GM19463 (cell line): ENCODE results near the gene TECR.

Experiments used
- ATAC-seq: cut with Tn5 transposase; IDR thresholded peaks from one replicate; pipeline ENCODE4 v1.9.1; 2021; ENCODE audit warnings: mild to moderate bottlenecking, moderate library complexity; ENCODE audit not compliant: unreplicated experiment

The TECR gene

DNA sequence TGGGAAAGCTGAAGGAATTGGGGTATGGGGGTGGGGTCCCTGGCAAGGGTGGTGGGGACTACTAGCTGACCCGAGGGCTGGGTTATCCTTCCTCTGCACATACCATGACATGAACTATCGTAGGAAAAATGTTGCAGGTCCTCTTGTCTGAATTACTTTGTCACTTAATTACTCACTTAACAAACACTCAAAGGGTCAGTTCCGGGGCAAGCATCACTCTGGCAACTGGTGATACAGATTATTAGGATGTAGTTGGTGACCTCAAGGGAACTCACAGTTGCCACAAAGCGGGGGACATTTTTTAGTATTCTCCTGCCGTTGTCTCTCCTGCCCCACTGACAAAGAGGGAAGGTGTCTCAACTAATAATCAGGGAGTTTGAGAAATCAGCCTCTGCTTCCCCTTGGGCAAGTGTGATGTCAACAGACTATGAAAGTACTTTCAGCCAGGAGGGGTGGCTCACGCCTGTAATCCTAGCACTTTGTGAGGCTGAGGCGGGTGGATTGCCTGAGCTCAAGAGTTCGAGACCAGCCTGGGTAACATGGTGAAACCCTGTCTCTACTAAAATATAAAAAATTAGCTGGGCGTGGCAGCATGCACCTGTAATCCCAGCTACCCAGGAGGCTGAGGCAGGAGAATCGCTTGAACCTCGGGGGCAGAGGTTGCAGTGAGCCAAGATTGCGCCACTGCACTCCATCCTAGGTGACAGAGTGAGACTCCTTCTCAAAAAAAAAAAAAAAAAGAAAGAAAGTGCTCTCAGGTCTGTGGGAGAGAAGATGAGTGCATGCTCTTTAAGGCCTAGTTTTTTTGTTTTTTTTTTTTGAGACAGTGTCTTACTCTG lies 21.5 kb upstream of the TECR start:
- ATAC-seq, result no peak

GRCh38 chr19:14510311-14511228 lies 18.8 kb upstream of the TECR start:
- ATAC-seq, result no peak

DNA sequence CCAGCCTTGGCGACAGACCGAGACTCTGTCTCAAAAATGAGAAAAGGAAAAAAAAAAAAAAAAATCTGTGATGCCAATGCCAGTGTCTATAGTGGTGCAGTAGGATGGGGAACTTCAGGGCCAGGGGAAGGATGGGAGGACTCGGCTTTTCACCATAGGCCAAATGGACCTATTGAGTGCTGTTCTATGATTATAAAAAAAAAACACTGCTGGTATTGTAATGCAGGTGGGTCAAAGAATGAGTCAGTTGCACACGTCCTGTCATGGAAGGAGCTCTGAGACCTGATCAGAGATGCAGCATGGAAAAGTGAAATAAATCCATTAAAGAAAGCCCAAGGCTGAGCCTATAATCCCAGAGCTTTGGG lies 18.2 kb upstream of the TECR start:
- no peak for ATAC-seq

- ATAC-seq, result no peak
These were observed 16.9 kb upstream of the TECR start for GRCh38 chr19:14512406-14512961.

GRCh38 chr19:14514215-14514863 lies 15.1 kb upstream of the TECR start:
- no peak for ATAC-seq

DNA sequence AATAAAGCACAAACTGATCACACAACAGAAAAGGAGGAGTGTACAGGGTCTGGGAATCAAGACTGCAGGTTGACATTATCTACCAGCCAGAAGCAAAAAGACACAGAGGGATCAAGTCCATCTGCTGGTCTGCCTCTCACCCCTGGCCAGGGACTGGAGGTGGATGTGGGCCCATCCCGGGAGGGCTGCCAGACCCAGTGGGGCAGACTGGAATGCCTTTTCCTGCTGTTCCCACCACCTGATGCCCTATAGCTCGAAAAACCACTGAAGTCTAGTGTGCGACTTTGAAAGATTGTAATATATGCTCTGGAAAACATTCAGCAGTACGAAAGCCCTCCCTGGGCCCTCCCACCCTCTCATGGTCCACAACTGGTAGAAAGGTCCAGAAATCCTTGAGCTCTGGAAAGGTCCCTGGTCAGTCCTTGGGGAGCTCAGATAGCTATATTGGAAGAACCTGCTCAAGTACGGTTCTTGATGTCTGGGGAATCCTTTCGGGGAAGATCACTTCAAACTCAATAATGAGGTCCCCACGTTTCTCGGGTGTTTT lies 13.8 kb upstream of the TECR start:
- ATAC-seq, result no peak

- no peak for ATAC-seq
These were observed 13.3 kb upstream of the TECR start for GRCh38 chr19:14516048-14516534.

DNA sequence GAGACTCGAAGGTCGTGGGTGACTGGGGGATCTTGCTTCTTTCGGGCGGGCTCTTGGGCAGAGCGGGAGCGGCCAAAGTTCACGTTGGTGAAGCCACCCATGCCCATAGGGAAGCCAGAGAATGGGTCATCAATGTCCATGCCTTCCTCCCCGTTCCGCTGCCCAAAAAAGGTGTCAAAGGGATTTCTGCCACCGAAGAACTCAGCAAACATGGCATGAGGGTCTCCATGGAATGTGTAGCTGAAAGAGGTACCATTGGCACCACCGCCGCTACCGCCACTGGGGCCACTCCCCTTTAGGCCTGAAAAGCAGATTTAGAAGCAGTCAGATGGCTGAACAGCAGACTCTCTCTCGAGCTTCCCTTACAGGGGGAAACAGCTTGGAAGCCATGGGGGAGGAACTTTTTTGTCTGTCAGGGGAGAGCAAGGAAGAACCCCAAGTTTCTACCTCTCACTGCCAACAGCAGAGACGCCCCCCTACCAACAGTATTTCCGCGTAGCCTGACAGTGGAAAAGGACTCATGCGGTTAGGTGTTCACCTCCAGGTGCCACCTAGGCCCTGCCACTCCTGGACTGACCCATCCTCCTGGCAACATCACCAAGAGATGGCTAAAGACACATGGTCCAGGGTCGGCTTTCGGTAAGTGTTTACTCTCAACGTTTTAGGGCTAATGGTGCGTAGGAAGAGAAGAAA lies 12.5 kb upstream of the TECR start:
- ATAC-seq, result no peak

- no peak for ATAC-seq
These were observed 12.0 kb upstream of the TECR start for GRCh38 chr19:14517446-14517839.

- ATAC-seq, result peak; percentile 57
These were observed 11.4 kb upstream of the TECR start, which contains the start of gene DNAJB1 for GRCh38 chr19:14517840-14518505. Gene DNAJB1 (minus strand): TSS chr19:14518397. CDS start chr19:14518349, 48 bp downstream.

- no peak for ATAC-seq
These were observed 10.0 kb upstream of the TECR start for GRCh38 chr19:14519245-14519859.

DNA sequence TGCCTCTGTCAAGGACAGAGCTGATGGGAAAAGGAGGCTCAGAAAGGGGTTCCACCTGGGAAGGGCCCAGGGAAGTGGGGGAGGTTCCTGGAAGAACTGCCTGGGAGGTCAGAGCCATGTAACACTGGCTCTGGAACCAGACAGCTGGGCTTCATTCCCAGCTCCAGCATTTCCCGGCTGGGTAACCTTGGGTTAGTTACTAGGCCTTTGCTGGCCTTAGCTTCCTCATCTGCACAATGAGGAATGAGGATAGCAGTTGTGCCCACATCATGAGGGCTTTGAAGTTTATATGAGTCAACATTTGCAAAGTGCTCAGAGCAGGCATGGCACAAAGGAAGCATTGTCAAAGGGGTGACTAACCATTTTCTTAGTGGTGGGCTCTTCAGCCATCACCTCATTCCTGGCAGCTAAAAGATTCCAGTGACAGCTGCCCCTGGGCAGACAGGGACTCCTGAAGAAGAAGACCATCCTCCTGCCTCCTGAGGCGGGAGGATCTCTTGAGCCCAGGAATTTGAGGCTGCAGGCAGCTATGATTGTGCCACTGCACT lies 9.5 kb upstream of the TECR start:
- no peak for ATAC-seq

DNA sequence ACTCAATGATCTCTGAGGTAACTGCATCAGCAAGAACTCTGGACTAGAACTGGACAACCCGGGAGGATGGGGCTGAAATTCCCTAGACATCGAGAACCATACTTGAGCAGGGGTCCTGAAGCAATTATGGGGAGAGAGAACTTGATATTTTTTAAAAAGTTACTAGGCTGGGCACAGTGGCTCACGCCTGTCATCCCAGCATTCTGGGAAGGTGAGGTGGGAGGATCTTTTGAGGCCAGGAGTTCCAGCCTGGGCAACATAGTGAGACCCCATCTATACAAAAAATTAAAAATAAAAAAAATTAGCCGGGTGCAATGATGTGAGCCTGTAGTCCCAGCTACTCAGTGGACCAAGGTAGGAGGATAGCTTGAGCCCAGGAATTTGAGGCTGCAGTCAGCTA lies 8.9 kb upstream of the TECR start:
- no peak for ATAC-seq

DNA sequence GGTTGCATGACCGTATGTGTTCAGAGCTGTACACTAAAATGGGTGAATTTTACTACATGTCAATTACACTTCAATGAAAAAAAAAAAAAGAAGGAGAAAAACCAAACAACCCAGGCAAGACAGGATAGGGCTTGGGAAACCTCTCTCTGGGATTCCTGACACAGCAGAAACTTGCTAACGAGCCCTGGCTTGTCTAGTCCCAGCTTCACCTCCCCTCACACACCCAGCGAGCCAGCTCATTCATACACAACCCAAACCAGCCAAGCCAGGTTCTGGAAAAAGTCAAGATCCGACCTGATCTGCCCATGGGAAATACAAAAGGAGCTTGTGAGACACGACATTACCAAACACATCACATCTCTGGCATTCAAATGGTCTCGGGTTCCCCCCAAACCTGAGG lies 3.7 kb upstream of the TECR start:
- no peak for ATAC-seq

- no peak for ATAC-seq
These were observed 3.0 kb upstream of the TECR start for GRCh38 chr19:14526423-14526822.

GRCh38 chr19:14528419-14529253 lies 758 bp upstream of the TECR start:
- no peak for ATAC-seq

DNA sequence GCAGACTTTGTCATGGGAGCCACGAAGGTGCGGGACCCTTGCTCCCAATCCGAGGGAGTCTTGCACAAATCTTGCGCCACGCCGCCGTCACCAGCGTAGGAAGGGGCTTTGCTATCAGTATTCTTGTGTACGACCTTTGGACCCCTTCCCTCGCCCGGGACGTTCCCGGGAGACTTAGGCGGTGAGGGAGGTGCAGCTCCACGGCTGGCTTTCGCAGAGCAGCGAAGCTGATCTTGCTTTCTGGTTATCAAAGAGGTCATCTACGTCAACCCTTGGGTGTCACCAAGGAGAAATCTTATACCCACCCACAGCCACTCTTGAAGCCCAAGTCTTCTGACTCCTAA lies 583 bp downstream of the TECR start:
- ATAC-seq, result no peak

- ATAC-seq, result no peak
These were observed 1.1 kb downstream of the TECR start for GRCh38 chr19:14530506-14530905.
